ENCODE measurements around the gene SHANK2. TPM values are rescaled to one million over a fixed set of nuclear protein-coding genes. Genes with fewer than 3 reads are reported as not detected.

SHANK2 gene
- total and polyA plus RNA-seq, 10 of the 15 experiments (the other 5 are each of a cell fraction or from before 2014, with no cell fraction given) = 0.01 to 0.31 (median 0.10) TPM; not detected in 5

DNA sequence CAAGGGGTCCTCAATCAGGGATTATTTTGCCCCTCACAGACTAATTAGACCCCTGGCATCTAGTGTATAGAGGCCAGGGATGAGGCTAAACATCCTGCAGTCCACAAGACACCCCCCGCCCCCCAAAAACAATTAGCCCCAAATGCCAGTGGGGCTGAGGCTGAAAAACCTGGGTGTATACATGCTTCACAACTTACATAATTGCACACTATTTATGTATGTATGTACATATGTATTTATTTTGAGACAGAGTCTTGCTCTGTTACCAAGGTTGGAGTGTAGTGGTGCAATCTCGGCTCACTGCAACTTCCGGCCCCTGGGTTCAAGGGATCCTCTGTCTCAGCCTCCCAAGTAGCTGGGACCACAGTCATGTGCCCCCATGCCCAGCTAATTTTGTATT is 28.8 kb upstream of the SHANK2 start:
- Histone ChIP-seq H2AFZ (ENCODE audit: control insufficient read depth, low read depth, low read length) (no peak overlapping the region), H3K36me3 (ENCODE audit: control insufficient read depth in 2 of 2, insufficient read depth in 2 of 2, low read length in 1 of 2) (no peaks in the 10 kb centered on the region), H3K79me2 (ENCODE audit: control insufficient read depth, insufficient read depth, low read length) (no peaks in the 10 kb centered on the region), H3K4me2 (ENCODE audit: control insufficient read depth, insufficient read depth) (no peak overlapping the region), H3K9ac (ENCODE audit: control insufficient read depth, insufficient read depth, low read length) (no peak overlapping the region), H3K27ac (ENCODE audit: control insufficient read depth, insufficient read depth) (no peak overlapping the region), H3K4me1 (ENCODE audit: control insufficient read depth, insufficient read depth, low read length) (no peaks in the 10 kb centered on the region), H3K27me3 (replicated peaks in 1 of 2; ENCODE audit: control insufficient read depth in 2 of 2, insufficient read depth in 2 of 2, low read length in 1 of 2) (no peaks in the 10 kb centered on the region; a peak in 1 of 4 replicates), H4K20me1 (ENCODE audit: control insufficient read depth, insufficient read depth) (no peaks in the 10 kb centered on the region), H3K4me3 (no peak overlapping the region), H3K9me3 (replicated peaks; ENCODE audit: control insufficient read depth, insufficient read depth, low read length) (no peaks in the 10 kb centered on the region)
- ChIA-PET POLR2A (no interaction called here), SMC1A (ENCODE audit: uncharacterized antibody, unreplicated experiment) (no interaction called here), CTCF (no interaction called here), RAD21 (ENCODE audit: unreplicated experiment) (no interaction called here)
- 54% methylated on average over 3 of the region's 3 CpGs for WGBS (ENCODE audit: insufficient coverage, insufficient replicate concordance, low lambda C conversion rate, missing lambda C conversion rate)
- DNase-seq (ENCODE audit: low read depth, low spot score) (no peak), FAIRE-seq (no peak), ATAC-seq (no peak)
- no TSS peak for BruUV-seq (replicated peaks)
- in situ Hi-C loops (cut with MboI) = no loop called here
- intact Hi-C loops (cut with micrococcal nuclease; ENCODE audit: unreplicated experiment) = no loop called here
- no peak for TF ChIP-seq MYB (IDR thresholded peaks at IDR 0.05; ENCODE audit: borderline replicate concordance, low read depth, low read length)
- TF ChIP-seq, protein P1, sequence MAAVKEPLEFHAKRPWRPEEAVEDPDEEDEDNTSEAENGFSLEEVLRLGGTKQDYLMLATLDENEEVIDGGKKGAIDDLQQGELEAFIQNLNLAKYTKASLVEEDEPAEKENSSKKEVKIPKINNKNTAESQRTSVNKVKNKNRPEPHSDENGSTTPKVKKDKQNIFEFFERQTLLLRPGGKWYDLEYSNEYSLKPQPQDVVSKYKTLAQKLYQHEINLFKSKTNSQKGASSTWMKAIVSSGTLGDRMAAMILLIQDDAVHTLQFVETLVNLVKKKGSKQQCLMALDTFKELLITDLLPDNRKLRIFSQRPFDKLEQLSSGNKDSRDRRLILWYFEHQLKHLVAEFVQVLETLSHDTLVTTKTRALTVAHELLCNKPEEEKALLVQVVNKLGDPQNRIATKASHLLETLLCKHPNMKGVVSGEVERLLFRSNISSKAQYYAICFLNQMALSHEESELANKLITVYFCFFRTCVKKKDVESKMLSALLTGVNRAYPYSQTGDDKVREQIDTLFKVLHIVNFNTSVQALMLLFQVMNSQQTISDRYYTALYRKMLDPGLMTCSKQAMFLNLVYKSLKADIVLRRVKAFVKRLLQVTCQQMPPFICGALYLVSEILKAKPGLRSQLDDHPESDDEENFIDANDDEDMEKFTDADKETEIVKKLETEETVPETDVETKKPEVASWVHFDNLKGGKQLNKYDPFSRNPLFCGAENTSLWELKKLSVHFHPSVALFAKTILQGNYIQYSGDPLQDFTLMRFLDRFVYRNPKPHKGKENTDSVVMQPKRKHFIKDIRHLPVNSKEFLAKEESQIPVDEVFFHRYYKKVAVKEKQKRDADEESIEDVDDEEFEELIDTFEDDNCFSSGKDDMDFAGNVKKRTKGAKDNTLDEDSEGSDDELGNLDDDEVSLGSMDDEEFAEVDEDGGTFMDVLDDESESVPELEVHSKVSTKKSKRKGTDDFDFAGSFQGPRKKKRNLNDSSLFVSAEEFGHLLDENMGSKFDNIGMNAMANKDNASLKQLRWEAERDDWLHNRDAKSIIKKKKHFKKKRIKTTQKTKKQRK (IDR thresholded peaks at IDR 0.05; ENCODE audit: low read depth, low read length) = no peak
- no peak for TF ChIP-seq ZSCAN29 (IDR thresholded peaks at IDR 0.05)
- TF ChIP-seq SIN3A (IDR thresholded peaks at IDR 0.05; ENCODE audit: low read depth, low read length) = no peak
- TF ChIP-seq TCF12 (IDR thresholded peaks at IDR 0.05; ENCODE audit: low read depth, low read length) = no peak

All from GM12878 (cell line).